RCC 7860 (cell line): ENCODE data around the gene GRIN2B.
A peak's percentile ranks its signal among the peaks of the same experiment; 100 is the strongest.

ENCODE experiments used
- DNase-seq: peaks from one replicate; pipeline ENCODE4 v3.0.0-alpha.2; 2015; ENCODE audit warnings: low spot score
- FAIRE-seq: peaks from 2 replicates; lab custom pipeline; 2012; peaks lifted over from hg19 to GRCh38; lab: Jason Lieb, UNC

Gene GRIN2B

DNA sequence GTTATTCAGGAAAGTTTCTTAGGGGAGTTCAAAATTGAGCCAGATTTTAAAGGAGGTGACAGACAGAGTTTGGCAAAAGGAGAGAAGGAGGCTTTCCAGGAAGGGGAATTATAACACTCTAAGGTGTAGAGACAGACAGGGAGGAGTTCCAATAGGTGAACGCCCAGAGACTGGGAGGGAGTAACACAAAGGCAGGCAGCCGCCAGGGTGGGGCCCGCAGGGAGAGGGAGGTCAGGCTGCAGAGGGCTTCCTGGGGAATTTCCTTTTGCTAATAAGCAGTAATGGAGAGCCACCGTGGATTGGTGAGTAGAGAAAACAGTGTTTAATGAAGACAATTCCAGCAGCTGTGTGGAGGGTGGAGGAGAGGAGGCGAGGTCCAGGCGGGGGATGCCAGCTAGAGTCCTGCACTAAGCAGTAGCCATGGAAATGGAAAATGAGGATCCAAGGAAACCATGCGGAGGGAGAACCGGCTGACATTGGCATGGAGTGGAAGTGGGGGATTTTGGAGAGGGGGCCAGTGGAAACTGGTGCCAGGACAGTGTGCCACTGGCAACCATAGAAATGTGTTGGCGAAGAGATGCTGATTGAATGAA lies 22.2 kb downstream of the GRIN2B start:
- FAIRE-seq = no peak
- DNase-seq = no peak

DNA sequence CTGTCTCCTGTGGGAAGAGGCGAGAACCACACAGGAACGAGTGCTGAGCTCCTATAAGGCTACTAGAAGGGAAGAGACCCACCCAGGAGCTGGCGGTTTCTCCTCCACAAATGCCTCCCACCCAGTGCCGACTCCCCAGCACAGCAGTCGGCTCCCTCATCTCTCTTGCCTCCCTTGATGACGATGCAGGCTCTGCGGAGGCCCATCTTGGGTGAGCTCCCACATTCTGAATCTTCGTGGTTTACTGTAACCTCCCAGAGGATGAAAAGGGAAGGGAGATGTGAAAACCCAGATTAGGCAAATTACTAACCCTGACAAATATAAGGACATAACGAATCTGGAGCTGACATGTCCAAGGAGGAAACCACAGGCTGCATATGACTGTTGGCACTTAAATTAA lies 23.8 kb downstream of the GRIN2B start:
- DNase-seq (no peak), FAIRE-seq (no peak)

DNA sequence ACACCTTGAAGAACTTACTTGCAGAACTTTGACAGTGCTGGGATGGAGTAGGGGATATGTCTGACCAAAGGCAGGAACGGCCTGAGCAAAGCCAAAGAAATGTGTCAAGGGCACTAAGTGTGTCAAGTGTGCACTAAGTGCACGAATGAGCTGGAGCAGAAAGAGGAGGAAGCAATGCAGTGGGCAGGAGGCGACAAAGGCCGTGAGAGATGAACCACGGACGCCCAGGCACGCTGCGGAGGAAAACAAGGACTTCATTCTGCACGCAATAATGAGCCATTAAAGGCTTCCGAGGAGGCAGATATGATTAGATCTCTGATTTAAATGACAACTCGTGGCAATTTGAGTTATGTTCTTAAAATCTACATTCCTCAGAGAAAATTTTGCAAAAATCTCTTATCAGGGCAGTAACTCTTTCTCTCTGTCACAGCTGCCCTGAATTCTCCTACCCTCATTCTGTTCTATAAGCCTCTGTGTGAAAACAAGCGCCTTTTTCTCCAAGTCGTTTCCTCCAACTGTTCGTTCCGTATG lies 25.3 kb downstream of the GRIN2B start:
- no peak for FAIRE-seq

DNA sequence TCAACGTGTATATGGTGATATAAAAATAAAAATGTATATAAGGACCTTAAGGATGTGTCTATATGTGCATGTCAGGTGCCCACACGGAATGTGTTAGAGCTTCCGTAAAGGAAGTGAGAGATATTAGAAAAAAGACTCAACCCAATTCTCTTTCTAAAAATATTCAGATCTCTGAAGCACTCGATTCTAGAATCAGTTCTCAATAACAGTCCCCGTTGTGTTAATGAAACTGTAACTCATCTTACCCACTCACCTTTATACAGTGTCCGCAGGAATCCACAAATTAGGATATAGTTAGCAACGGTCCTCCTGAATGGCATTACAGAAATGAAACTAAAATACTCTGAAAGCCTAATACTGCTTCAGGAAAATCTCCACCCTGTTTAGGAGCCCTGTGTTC lies 29.3 kb downstream of the GRIN2B start:
- no peak for DNase-seq
- FAIRE-seq = no peak

More for the DNA sequence above, 25.3 kb downstream of the GRIN2B start:
- no peak for DNase-seq

DNA sequence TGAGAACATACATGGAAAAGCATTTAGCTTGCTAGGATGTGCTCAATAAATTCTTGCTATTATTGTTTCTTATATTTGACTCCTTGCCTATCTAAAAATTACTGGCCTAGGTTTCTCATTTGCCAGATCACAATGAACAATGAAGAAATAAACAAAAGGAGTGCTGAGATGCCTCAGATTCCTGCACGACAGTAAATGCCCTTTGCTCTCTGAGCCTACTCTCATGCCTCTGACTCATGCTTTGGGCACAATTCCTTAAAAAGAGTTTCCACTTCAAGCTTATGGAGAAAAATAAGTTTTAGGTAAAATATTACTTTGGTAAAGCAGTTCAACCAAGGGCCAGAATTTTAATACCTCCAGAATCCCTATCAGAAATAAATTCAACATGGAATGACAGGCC lies 30.9 kb downstream of the GRIN2B start:
- FAIRE-seq (peak; percentile 95), DNase-seq (peak; percentile 76)

DNA sequence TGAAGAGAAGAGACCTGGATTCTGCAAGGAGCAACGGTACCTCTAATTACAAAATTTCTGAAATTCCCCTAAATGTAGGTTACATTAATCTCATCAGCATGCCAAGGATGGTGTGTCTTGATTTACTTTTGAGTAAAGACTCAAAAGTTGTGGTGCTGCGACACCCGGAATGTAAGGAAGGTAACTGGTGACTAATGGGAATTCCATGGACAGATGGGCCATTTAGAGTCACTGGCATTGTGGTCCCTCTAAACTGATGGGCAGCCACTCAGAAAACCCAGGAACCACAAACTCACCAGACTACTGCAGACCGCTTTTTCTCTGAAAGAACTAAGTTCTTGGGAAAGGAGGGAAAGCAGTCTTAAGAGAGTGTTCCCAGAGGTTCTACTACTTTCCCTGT lies 32.8 kb downstream of the GRIN2B start:
- peak; percentile 94 for FAIRE-seq
- peak; percentile 91 for DNase-seq

DNA sequence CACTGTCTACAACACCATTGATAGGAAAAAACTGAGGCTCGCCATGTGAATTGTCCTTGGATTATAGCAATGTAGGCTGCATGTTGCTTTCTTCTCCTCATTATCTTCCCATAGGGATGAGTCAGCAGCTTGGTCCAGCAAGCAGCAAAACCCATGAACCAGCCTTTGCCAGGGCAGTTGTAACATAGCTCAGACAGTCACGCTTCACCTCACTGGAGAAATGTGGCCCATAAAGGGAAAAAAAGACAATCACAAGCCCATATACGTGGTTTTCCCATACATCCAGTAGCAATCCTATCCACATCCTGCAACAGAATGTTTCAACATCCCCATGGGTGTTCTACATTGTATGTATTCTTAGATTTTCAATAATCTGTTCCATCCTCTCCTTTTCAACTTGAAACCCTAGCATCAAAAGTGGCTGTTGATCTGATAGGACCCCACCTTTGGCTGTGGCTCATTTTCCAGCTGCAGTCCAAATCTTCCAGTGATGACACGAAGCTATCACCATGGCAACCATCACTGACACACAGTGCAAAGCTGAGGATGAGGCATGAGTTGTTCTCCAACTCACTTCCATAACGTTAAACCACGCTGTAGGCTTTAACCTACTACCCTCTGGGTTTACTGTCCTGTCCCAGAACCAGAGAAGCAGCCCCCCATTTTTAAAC lies 34.0 kb downstream of the GRIN2B start:
- FAIRE-seq (peak; percentile 95), DNase-seq (peak; percentile 95)

DNA sequence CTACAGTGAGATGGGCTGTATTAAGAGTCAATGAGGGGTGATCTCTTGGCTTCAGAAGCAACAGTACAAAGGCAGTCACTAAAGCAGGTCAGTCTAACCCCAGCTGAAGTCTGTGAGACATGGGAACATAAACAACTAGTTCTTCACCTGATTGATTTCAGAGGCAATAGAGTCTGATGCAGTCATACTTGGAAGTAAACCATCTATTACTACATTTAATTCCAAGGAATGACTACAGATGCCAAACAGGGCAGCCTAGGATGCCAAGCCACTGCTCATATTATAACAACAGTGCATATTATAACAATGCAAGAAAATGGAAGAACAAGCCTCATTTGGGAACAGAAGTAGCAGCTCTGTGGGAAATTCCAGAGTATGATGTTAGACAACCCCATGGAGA lies 35.8 kb downstream of the GRIN2B start:
- FAIRE-seq = peak; percentile 52
- DNase-seq = peak; percentile 56

DNA sequence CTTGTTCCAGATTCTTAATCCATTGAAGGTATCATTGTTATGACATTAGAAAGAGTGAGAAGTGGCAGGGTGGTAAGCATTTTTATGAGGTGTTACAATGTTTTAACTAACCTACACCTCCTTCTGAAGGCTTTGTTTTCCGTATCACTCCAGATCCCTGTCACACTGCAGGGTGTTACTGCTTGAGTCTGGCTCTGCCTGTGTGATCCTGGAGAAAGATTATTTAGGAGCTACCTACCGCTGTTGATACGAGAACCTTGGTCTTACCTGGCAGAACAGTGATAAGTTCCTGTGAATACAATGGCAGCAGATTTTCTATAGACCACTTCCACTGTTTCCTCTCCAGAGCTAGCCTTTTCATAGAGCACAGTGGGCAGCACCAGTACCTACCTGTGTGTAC lies 36.2 kb downstream of the GRIN2B start:
- FAIRE-seq = no peak
- DNase-seq = no peak

DNA sequence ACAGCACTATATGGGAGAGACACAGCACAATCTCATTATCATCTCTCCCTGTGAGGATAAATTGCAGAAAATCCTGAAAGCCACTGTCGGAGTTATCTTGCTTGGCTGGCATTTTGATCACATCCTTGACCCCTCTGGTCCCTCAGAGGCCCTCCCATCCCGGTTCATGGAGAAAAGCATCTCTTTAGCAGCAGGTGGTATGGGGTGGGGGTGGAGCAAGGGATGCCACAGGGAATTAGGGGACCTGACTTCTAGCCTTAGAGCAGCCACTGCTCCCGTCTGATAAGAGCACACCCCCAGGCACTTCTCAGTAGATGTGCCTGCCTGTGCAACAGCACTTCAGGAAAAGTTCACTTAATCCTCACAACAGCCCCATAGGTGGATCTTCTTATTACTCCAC lies 38.6 kb downstream of the GRIN2B start:
- no peak for FAIRE-seq

DNA sequence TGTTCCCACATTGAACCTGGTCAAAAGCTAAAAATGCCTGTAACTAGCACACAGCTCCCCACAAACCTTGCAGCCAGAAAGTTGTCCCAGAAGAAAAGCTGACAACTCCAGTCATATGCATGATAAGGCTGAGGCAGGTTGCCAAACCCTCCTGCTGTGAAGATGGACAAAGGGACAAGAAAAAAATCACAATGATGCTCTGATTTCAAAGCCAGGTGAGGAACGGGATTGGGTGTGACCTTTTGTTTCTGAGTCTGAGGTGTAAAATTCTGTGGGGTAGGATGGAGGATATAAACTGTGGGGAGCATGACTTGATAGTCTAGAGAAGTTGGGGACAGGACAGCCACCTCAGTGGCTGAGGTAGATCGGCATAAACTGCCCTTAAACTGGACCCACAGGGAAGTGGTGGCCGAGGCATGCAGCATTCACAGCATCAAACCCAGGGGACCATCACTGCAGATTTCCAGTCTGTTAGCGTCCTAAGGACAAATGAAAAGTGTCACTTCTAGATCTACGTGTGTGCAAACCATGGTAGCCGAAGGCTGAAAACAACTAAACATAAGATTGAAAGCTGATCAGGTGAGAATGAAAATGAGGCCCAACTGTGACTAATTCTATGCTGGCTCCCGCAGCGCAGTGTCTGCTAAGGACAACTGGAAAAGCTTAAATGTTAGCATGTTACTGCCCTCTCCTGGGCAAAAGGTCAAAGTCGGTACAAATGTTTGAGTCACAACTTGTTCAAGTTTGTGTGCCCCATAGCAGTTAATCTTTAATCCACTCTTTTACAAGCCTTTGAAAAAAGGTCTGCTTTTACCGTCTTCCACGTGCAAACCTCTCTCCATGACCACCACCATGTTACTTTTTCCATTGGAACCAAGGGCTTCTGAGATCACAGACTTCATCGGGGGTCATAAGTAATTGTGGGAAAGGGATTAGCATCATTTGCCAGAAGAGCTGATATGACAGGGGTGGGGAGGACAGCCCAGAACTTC lies 39.8 kb downstream of the GRIN2B start:
- FAIRE-seq (peak; percentile 93), DNase-seq (peak; percentile 93)

More for the DNA sequence above, 38.6 kb downstream of the GRIN2B start:
- DNase-seq = no peak

DNA sequence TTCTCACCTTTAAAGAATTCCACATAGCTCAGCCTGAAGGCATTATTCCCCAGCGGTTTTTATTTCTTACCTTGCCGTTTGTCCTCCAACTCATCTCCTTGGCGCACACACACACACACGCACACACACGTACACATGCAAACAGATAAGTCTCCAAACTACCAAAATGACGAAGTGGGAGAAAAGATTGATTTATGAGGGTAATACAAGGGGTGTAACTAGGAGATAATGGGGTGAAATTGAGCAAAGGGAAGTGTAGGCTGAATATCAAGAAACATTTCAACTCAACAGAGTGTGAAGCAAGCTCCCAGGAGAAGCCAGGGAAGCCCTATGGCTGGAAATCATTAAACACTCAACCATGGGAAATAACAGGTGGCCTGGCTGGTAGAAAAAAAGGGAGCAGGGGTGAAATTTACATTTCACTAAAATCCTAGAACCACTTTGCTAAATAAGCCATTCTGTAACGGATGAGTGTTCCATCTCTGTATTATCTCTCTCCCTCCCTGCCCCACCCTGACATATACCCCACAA lies 41.0 kb downstream of the GRIN2B start:
- no peak for DNase-seq
- FAIRE-seq = no peak

DNA sequence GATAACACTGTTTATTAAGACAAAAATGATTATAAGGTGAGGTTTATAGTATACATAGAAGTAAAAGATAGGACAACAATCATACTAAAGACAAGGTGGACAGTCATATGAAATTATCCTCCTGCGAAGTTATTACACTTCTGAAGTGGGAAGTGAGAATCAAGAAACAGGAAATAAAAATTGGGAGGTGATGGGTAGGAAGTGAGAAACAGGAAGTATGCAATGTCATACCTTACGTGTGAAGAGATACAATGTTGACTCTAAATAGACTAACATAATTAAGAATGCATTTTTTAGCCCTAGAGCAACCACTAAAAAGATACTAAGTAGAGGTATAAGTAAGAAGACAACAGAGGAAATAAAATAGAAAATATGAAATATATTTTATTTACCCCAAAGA lies 43.7 kb downstream of the GRIN2B start:
- no peak for FAIRE-seq
- DNase-seq = no peak

DNA sequence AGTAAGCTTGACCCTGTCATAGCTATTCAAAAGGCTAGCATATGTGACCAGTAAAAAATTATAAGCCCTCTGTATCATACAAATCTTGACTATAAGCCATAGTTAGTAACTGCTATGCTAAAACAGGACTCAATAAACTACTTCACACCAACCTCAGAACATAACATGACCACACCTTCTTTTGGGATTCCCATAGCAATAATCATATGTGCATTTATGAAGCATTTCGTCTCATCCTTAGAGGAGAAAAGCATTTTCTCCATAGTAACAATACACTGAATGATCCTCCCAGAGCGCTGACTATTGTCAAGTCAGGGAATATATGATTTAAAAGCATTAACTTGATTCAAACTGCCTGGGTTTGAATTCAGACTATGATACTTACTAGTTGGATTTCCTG lies 46.2 kb downstream of the GRIN2B start:
- no peak for FAIRE-seq
- DNase-seq = no peak
